Gastrocnemius medialis (tissue), 4 donors: ENCODE results near the gene HTT-AS.

Experiments
- CTCF ChIP-seq, 5 experiments: fragments of 450-650 bp in 3 of 5; fragments of 200-600 bp in 2 of 5; sonication (generic) in 2 of 5; IDR thresholded peaks in 4 of 5; conservative IDR thresholded peaks in 1 of 5; 1 replicate in 4 of 5; 2 replicates in 1 of 5; pipeline ENCODE4 v1.5.1; 2016 to 2019; ENCODE audit warnings: antibody characterized with exemption in 5 of 5, mild to moderate bottlenecking in 3 of 5, moderate library complexity in 3 of 5
- POLR2A ChIP-seq, 2 donors: fragments of 450-650 bp; IDR thresholded peaks; one replicate each; pipeline ENCODE4 v1.6.1; 2017; ENCODE audit warnings: antibody characterized with exemption in 2 of 2, mild to moderate bottlenecking in 2 of 2, moderate library complexity in 2 of 2

- TF ChIP-seq CTCF (IDR thresholded peaks at IDR 0.05 in 4 of 5, conservative IDR thresholded peaks at IDR 0.05 in 1 of 5) (no peak), POLR2A (IDR thresholded peaks at IDR 0.05) (no peak)
Observed at GRCh38 chr4:3107691-3108121, 33.4 kb upstream of the HTT-AS start.
